HG03066 (cell line): ENCODE data around the gene KAT2B.

Source experiments
- ATAC-seq: cut with Tn5 transposase; IDR thresholded peaks from one replicate; pipeline ENCODE4 v1.9.1; 2021; ENCODE audit warnings: low read depth; ENCODE audit not compliant: unreplicated experiment

The KAT2B gene

GRCh38 chr3:20137647-20138046 is 97.4 kb downstream of the KAT2B start:
- no peak for ATAC-seq

- ATAC-seq, result no peak
Observed at GRCh38 chr3:20140881-20141280, 100.6 kb downstream of the KAT2B start.

GRCh38 chr3:20141316-20141715 is 101.1 kb downstream of the KAT2B start:
- ATAC-seq, result no peak

- ATAC-seq, result no peak
Observed at GRCh38 chr3:20141851-20142250, 101.6 kb downstream of the KAT2B start.

- no peak for ATAC-seq
Observed at GRCh38 chr3:20142517-20142916, 102.3 kb downstream of the KAT2B start.

GRCh38 chr3:20143519-20143918 is 103.3 kb downstream of the KAT2B start:
- ATAC-seq, result no peak

GRCh38 chr3:20145874-20146273 is 105.6 kb downstream of the KAT2B start:
- ATAC-seq, result no peak

- no peak for ATAC-seq
Observed at GRCh38 chr3:20146301-20146700, 106.1 kb downstream of the KAT2B start.

GRCh38 chr3:20147361-20147760 is 107.1 kb downstream of the KAT2B start:
- ATAC-seq, result no peak

- ATAC-seq, result no peak
Observed at GRCh38 chr3:20148466-20148865, 108.2 kb downstream of the KAT2B start.

- no peak for ATAC-seq
Observed at GRCh38 chr3:20154078-20154477, 113.8 kb downstream of the KAT2B start.

GRCh38 chr3:20154928-20155327 is 114.7 kb downstream of the KAT2B start:
- no peak for ATAC-seq

GRCh38 chr3:20160230-20160629 is 120.0 kb downstream of the KAT2B start:
- no peak for ATAC-seq

GRCh38 chr3:20161714-20162113 is 121.5 kb downstream of the KAT2B start:
- ATAC-seq, result no peak

GRCh38 chr3:20173844-20174410 is 133.7 kb downstream of the KAT2B start:
- no peak for ATAC-seq

GRCh38 chr3:20181276-20181675 is 141.0 kb downstream of the KAT2B start:
- ATAC-seq, result no peak

GRCh38 chr3:20182206-20182605 is 142.0 kb downstream of the KAT2B start:
- no peak for ATAC-seq

GRCh38 chr3:20185331-20185678 is 145.1 kb downstream of the KAT2B start:
- peak; percentile 11 for ATAC-seq

GRCh38 chr3:20185679-20186599 is 145.7 kb downstream of the KAT2B start, which contains the start of gene SGO1:
Gene SGO1 (minus strand): TSS chr3:20186206. CDS start chr3:20184027, 2,179 bp downstream.
- ATAC-seq, result peak; percentile 94

- ATAC-seq, result peak; percentile 2
Observed at GRCh38 chr3:20186600-20187004, 146.4 kb downstream of the KAT2B start.

- ATAC-seq, result no peak
Observed at GRCh38 chr3:20190991-20191390, 150.7 kb downstream of the KAT2B start.
